Sciatic nerve (tissue), 2 donors: ENCODE data around the gene GALNT12. TPM values are rescaled to one million over a fixed set of nuclear protein-coding genes. Genes with fewer than 3 reads are reported as not detected.
A peak's percentile ranks its signal among the peaks of the same experiment; 100 is the strongest.

Experiments used
- ATAC-seq: fragments of 200-7000 bp; cut with Tn5 transposase; one replicate; pipeline ENCODE4 v1.9.1; 2020; ENCODE audit warnings: mild to moderate bottlenecking, moderate library complexity
- DNase-seq: peaks from one replicate; pipeline ENCODE4 v3.0.0-alpha.2; 2020; ENCODE audit warnings: low spot score
- intact Hi-C: fragments of 100-400 bp; cut with DNase I; formaldehyde crosslinking; loops from one replicate; pipeline ENCODE4 v1.14.2; 2022
- total RNA-seq: library from RNA; stranded (reverse); fragmentation: NEBNext Ultra II Directional; extraction: Animal tissue kit (Norgen Biotek cat#: 25700); gene quantifications from one replicate; pipeline ENCODE4 v1.2.1, GENCODE V29; 2021
- donor health status: DM: no; HTN: no; CAD: no.
- donor health status: DM: no; HTN: no; CAD: no.

The GALNT12 gene
- total RNA-seq, 1 donor from 2014 or later: 10.7 TPM

GRCh38 chr9:98849563-98849962, 42.1 kb downstream of the GALNT12 start:
- no peak for ATAC-seq
- no peak for DNase-seq
- intact Hi-C loops: no loop called here

- DNase-seq (no peak), ATAC-seq (no peak)
- intact Hi-C loops: no loop called here
Observed at GRCh38 chr9:98850851-98851729, 43.6 kb downstream of the GALNT12 start.

- ATAC-seq (no peak), DNase-seq (no peak)
- intact Hi-C loops: no loop called here
Observed at GRCh38 chr9:98851730-98852459, 44.4 kb downstream of the GALNT12 start.

- intact Hi-C loops: no loop called here
- DNase-seq: no peak
- no peak for ATAC-seq
Observed at GRCh38 chr9:98852460-98852734, 44.9 kb downstream of the GALNT12 start.

GRCh38 chr9:98852961-98853360, 45.5 kb downstream of the GALNT12 start:
- DNase-seq (no peak), ATAC-seq (no peak)
- intact Hi-C loops: no loop called here

GRCh38 chr9:98854266-98854665, 46.8 kb downstream of the GALNT12 start:
- ATAC-seq: no peak
- no peak for DNase-seq
- intact Hi-C loops: no loop called here

- intact Hi-C loops: no loop called here
Observed at GRCh38 chr9:98855592-98855991, 48.1 kb downstream of the GALNT12 start.

GRCh38 chr9:98856982-98857381, 49.5 kb downstream of the GALNT12 start:
- DNase-seq (peak; percentile 22), ATAC-seq (no peak)
- intact Hi-C loops: no loop called here

More at GRCh38 chr9:98855592-98855991, 48.1 kb downstream of the GALNT12 start:
- ATAC-seq (no peak), DNase-seq (no peak)

- ATAC-seq (no peak), DNase-seq (no peak)
- intact Hi-C loops: loop anchor here (5.0 kb wide), 1 partner anchor 137 kb away; no protein-coding TSS in a partner anchor
Observed at GRCh38 chr9:98859941-98860340, 52.5 kb downstream of the GALNT12 start.

- intact Hi-C loops: loop anchor here (5.0 kb wide), 1 partner anchor 136 kb away; no protein-coding TSS in a partner anchor
- ATAC-seq (peak; percentile 75), DNase-seq (peak; percentile 75)
Observed at GRCh38 chr9:98860871-98861293, 53.4 kb downstream of the GALNT12 start.

- intact Hi-C loops: loop anchor here (5.0 kb wide), 1 partner anchor 135 kb away; no protein-coding TSS in a partner anchor
- DNase-seq: no peak
- ATAC-seq: peak; percentile 83
Observed at GRCh38 chr9:98861781-98862504, 54.5 kb downstream of the GALNT12 start.

- intact Hi-C loops: loop anchor here (5.0 kb wide), 1 partner anchor 134 kb away; no protein-coding TSS in a partner anchor
- ATAC-seq (no peak), DNase-seq (no peak)
Observed at GRCh38 chr9:98862936-98863335, 55.5 kb downstream of the GALNT12 start.

- ATAC-seq (peak; percentile 65), DNase-seq (no peak)
- intact Hi-C loops: loop anchor here (5.0 kb wide), 1 partner anchor 133 kb away; no protein-coding TSS in a partner anchor
Observed at GRCh38 chr9:98864281-98865174, 57.1 kb downstream of the GALNT12 start.

GRCh38 chr9:98865284-98865875, 57.9 kb downstream of the GALNT12 start:
- ATAC-seq (no peak), DNase-seq (no peak)
- intact Hi-C loops: no loop called here

- DNase-seq: no peak
- intact Hi-C loops: no loop called here
- no peak for ATAC-seq
Observed at GRCh38 chr9:98866435-98867102, 59.1 kb downstream of the GALNT12 start.

- DNase-seq (no peak), ATAC-seq (peak; percentile 19)
- intact Hi-C loops: no loop called here
Observed at GRCh38 chr9:98867103-98867428, 59.6 kb downstream of the GALNT12 start.

GRCh38 chr9:98867429-98868168, 60.1 kb downstream of the GALNT12 start:
- intact Hi-C loops: no loop called here
- ATAC-seq (peak; percentile 93), DNase-seq (peak; percentile 90)
